ENCODE data around the gene CD164.

DNA sequence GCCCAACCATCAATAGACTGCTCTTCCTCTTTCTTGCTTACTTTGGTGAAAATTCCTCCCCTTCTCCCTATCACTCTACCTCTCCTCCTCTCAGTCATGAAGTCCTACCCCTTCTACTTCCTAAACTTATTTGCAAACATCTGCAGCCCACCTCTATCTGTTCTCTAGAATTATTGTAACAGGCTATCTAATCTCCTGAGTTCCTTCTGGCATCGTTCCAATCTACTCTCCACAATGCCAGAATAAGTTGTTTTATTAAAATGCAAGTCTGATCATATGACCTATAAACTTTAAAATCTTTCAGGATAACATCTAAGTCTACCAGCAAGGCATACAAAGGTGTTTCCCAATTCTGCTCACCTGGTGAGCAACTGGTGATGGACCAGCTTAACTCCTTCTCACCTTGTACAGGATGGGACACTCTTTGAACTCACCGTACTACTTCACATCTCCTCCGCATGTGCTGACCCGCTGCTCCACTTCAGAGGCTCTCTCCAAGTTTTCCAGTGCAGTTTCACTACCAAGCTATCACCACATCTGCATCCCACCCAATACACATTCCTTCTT is 7.9 kb downstream of the CD164 start:
- no peak for TF ChIP-seq POLR2A (IDR thresholded peaks at IDR 0.05)
- TF ChIP-seq, protein P1, sequence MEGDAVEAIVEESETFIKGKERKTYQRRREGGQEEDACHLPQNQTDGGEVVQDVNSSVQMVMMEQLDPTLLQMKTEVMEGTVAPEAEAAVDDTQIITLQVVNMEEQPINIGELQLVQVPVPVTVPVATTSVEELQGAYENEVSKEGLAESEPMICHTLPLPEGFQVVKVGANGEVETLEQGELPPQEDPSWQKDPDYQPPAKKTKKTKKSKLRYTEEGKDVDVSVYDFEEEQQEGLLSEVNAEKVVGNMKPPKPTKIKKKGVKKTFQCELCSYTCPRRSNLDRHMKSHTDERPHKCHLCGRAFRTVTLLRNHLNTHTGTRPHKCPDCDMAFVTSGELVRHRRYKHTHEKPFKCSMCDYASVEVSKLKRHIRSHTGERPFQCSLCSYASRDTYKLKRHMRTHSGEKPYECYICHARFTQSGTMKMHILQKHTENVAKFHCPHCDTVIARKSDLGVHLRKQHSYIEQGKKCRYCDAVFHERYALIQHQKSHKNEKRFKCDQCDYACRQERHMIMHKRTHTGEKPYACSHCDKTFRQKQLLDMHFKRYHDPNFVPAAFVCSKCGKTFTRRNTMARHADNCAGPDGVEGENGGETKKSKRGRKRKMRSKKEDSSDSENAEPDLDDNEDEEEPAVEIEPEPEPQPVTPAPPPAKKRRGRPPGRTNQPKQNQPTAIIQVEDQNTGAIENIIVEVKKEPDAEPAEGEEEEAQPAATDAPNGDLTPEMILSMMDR (IDR thresholded peaks at IDR 0.05): no peak

All from sigmoid colon (tissue), 3 donors.